HepG2 (cell line): ENCODE results near the gene RAB3A. TPM values are rescaled to one million over a fixed set of nuclear protein-coding genes. Genes with fewer than 3 reads are reported as not detected.
A peak's percentile ranks its signal among the peaks of the same experiment; 100 is the strongest.

ENCODE experiments used
- BCL3 ChIP-seq: sonication (generic); formaldehyde crosslinking; IDR thresholded peaks from 2 replicates; pipeline ENCODE4 v1.5.1; 2020; ENCODE audit warnings: mild to moderate bottlenecking, missing genetic modification reagents, moderate library complexity
- HIC2 ChIP-seq: sonication (generic); formaldehyde crosslinking; IDR thresholded peaks from 2 replicates; pipeline ENCODE4 v1.9.0; 2022; ENCODE audit warnings: low read depth, missing genetic modification reagents
- HMG20B ChIP-seq: conservative IDR thresholded peaks from 2 replicates; pipeline ENCODE4 v1.6.1; 2016; ENCODE audit warnings: missing genetic modification reagents, missing compliant biosample characterization
- ISL2 ChIP-seq: sonication (generic); formaldehyde crosslinking; IDR thresholded peaks from 2 replicates; pipeline ENCODE4 v1.5.0; 2020; ENCODE audit warnings: missing genetic modification reagents
- KLF12 ChIP-seq: sonication (generic); formaldehyde crosslinking; IDR thresholded peaks from 2 replicates; pipeline ENCODE4 v1.4.0; 2020; ENCODE audit warnings: missing genetic modification reagents, borderline replicate concordance
- KLF16 ChIP-seq, 2 experiments: sonication (generic) in 1 of 2; formaldehyde crosslinking in 1 of 2; IDR thresholded peaks; 2 replicates each; pipeline versions ENCODE4 v1.6.1 to v1.8.0; 2016 to 2023; ENCODE audit warnings: missing genetic modification reagents in 2 of 2, missing compliant biosample characterization in 1 of 2
- NR1H2 ChIP-seq: sonication (generic); formaldehyde crosslinking; IDR thresholded peaks from 2 replicates; pipeline ENCODE4 v1.8.1; 2022; ENCODE audit warnings: low read depth, missing genetic modification reagents, borderline replicate concordance
- TAF1 ChIP-seq: sonication (generic); formaldehyde crosslinking; IDR thresholded peaks from 2 replicates; pipeline ENCODE4 v1.4.0; 2020; ENCODE audit warnings: missing genetic modification reagents
- ZBTB25 ChIP-seq: IDR thresholded peaks from 2 replicates; pipeline ENCODE4 v1.6.1; 2018; ENCODE audit warnings: missing genetic modification reagents
- ZBTB40 ChIP-seq, 2 experiments: fragments of 450-650 bp in 1 of 2; sonication (generic) in 1 of 2; formaldehyde crosslinking in 1 of 2; IDR thresholded peaks; 2 replicates each; pipeline versions ENCODE4 v1.6.1 to v1.8.0; 2016 to 2022; ENCODE audit warnings: antibody characterized with exemption in 1 of 2, mild to moderate bottlenecking in 1 of 2, missing genetic modification reagents in 1 of 2
- ZFP37 ChIP-seq: sonication (generic); formaldehyde crosslinking; IDR thresholded peaks from 2 replicates; pipeline ENCODE4 v1.4.0; 2020; ENCODE audit warnings: missing genetic modification reagents, borderline replicate concordance
- ZNF800 ChIP-seq: sonication (generic); formaldehyde crosslinking; IDR thresholded peaks from 2 replicates; pipeline ENCODE4 v1.4.0; 2020; ENCODE audit warnings: missing genetic modification reagents
- polyA plus RNA-seq, 8 experiments: library from polyadenylated mRNA; depleted of rRNA in 3 of 8; stranded (reverse) in 7 of 8; unstranded in 1 of 8; fragments of >200 nt; fragmentation: Illumina TruSeq in 4 of 8; extraction: Trizol in 4 of 8; gene quantifications; 2 replicates each; pipeline versions ENCODE4 v1.2.1 to v1.2.3, GENCODE V29; 2011 to 2016; ENCODE audit warnings: low read depth in 4 of 8, missing spikeins in 1 of 8, mixed read lengths in 1 of 8; ENCODE audit not compliant: insufficient read depth in 1 of 8
- total RNA-seq, 5 experiments: library from RNA; depleted of rRNA; stranded (reverse); fragments of >200 nt; fragmentation: Illumina TruSeq; extraction: Trizol; gene quantifications; 2 replicates each; pipeline ENCODE4 v1.2.3, GENCODE V29; 2016; ENCODE audit warnings: low read depth in 1 of 5

Gene RAB3A
- total and polyA plus RNA-seq, 2 of the 13 experiments (the other 11 are each of a cell fraction or from before 2014, with no cell fraction given), result 0.58 to 0.98 TPM

DNA sequence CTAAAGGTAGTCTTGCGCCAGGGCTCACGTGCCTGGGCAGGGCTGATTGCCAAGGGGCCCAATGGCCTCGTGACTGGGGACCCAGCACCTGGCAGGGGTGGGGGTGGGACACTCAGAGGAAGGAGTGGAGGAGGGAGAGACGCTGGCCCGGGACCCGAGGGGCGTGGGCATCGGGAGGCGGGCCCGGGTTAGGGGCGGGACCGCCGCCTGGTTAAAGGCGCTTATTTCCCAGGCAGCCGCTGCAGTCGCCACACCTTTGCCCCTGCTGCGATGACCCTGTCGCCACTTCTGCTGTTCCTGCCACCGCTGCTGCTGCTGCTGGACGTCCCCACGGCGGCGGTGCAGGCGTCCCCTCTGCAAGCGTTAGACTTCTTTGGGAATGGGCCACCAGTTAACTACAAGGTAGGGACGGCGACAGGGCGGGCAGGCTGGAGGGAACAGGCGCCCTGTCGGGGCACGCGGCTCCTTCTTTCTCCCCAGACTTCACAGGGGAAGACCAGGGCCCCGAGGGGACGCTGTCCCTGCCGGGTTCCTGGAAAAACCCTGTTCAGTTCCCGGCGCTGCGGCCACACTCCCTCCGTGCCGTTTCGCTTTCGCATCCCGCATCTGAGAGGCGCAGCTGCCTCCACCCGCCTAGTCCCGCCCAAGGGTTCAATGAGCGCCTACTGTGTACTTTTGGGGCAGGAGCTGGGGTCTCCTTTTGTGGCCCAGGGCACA, 30.1 kb downstream of the RAB3A start, which contains the start of gene IFI30 (continued):
- TF ChIP-seq TAF1 (CRISPR knock-in tag), result peak; percentile 89
- TF ChIP-seq ZBTB40 (IDR thresholded peaks at IDR 0.05), result no peak
- TF ChIP-seq ZBTB40 (CRISPR knock-in tag; IDR thresholded peaks at IDR 0.05), result peak; percentile 55; the same call in 1 of the 2 replicates
- no peak; the same call in 1 of the 2 replicates for TF ChIP-seq ZBTB25
- TF ChIP-seq KLF16 (CRISPR knock-in tag; IDR thresholded peaks at IDR 0.05), result no peak; a peak in 1 of 4 replicates
- peak; percentile 73; the same call in 1 of the 2 replicates for TF ChIP-seq ZNF800
- peak; percentile 79; the same call in 1 of the 2 replicates for TF ChIP-seq KLF12 (CRISPR knock-in tag)
- TF ChIP-seq ISL2 (CRISPR knock-in tag), result peak; percentile 30; the same call in 1 of the 2 replicates
- peak; percentile 37; the same call in 1 of the 2 replicates for TF ChIP-seq ZFP37 (CRISPR knock-in tag)
- no peak for TF ChIP-seq HMG20B
- TF ChIP-seq NR1H2 (CRISPR knock-in tag), result no peak
- TF ChIP-seq BCL3 (CRISPR knock-in tag), result no peak
- TF ChIP-seq HIC2 (CRISPR knock-in tag), result 0 out of 2 replicates have a peak, but pooled peaks have one; percentile 23
